Suprapubic skin (tissue), 4 donors: ENCODE measurements around the gene NTRK1. TPM values are rescaled to one million over a fixed set of nuclear protein-coding genes. Genes with fewer than 3 reads are reported as not detected.

Experiments used
- DNase-seq, 2 donors: peaks; one replicate each; pipeline ENCODE4 v3.0.0-alpha.2; 2019; ENCODE audit warnings: low spot score in 2 of 2
- H3K27ac ChIP-seq: fragments of 200-600 bp; sonication (generic); one replicate; pipeline ENCODE4 v1.5.1; 2019
- H3K27me3 ChIP-seq: fragments of 200-600 bp; sonication (generic); one replicate; pipeline ENCODE4 v1.5.1; 2019
- H3K36me3 ChIP-seq: fragments of 200-600 bp; sonication (generic); one replicate; pipeline ENCODE4 v1.5.1; 2019
- H3K4me1 ChIP-seq: fragments of 200-600 bp; sonication (generic); one replicate; pipeline ENCODE4 v1.5.1; 2019
- H3K4me3 ChIP-seq: fragments of 200-600 bp; sonication (generic); one replicate; pipeline ENCODE4 v1.5.1; 2019; ENCODE audit warnings: mild to moderate bottlenecking
- H3K9me3 ChIP-seq: fragments of 200-600 bp; sonication (generic); one replicate; pipeline ENCODE4 v1.5.1; 2019
- CTCF ChIP-seq, 2 donors: fragments of 200-600 bp in 1 of 2; fragments of 450-650 bp in 1 of 2; sonication (generic) in 1 of 2; IDR thresholded peaks; one replicate each; pipeline ENCODE4 v1.5.1; 2016 to 2019; ENCODE audit warnings: antibody characterized with exemption in 2 of 2, mild to moderate bottlenecking in 1 of 2, moderate library complexity in 1 of 2
- EP300 ChIP-seq: sonication (generic); formaldehyde crosslinking; IDR thresholded peaks from one replicate; pipeline ENCODE4 v1.6.1; 2017; ENCODE audit warnings: antibody characterized with exemption
- POLR2A ChIP-seq, 2 donors: fragments of 450-650 bp; IDR thresholded peaks; one replicate each; pipeline ENCODE4 v1.6.1; 2017; ENCODE audit warnings: antibody characterized with exemption in 2 of 2, mild to moderate bottlenecking in 2 of 2, moderate library complexity in 2 of 2
- POLR2AphosphoS5 ChIP-seq, 3 donors: sonication (generic); formaldehyde crosslinking; IDR thresholded peaks; one replicate each; pipeline ENCODE4 v1.6.1; 2017; ENCODE audit warnings: antibody characterized with exemption in 3 of 3
- WGBS: methylation state at CpG from one replicate; pipeline ENCODE4 v1.1.5; 2018; 5-methylcytosine and 5-hydroxymethylcytosine counted together
- total RNA-seq, 4 donors: library from RNA; depleted of rRNA; stranded (reverse); fragments of >200 nt; gene quantifications; one replicate each; pipeline ENCODE4 v1.1.0, GENCODE V29; 2016

The NTRK1 gene
- total RNA-seq, 4 donors from 2014 or later, result 0.32 TPM; not detected in 3

GRCh38 chr1:156876281-156876680 is 15.6 kb downstream of the NTRK1 start:
- Histone ChIP-seq H3K36me3 (no peaks in the 10 kb centered on the region), H3K4me1 (no peaks in the 10 kb centered on the region), H3K9me3 (no peaks in the 10 kb centered on the region), H3K27me3 (peaks cover 36% of the 10 kb centered on the region), H3K27ac (no peak overlapping the region), H3K4me3 (no peak overlapping the region)
- TF ChIP-seq EP300 (no peak), CTCF (IDR thresholded peaks at IDR 0.05) (no peak), POLR2AphosphoS5 (IDR thresholded peaks at IDR 0.05) (no peak), POLR2A (IDR thresholded peaks at IDR 0.05) (no peak)
- 39% methylated on average over 13 of the region's 21 CpGs for WGBS
- no peak for DNase-seq

DNA sequence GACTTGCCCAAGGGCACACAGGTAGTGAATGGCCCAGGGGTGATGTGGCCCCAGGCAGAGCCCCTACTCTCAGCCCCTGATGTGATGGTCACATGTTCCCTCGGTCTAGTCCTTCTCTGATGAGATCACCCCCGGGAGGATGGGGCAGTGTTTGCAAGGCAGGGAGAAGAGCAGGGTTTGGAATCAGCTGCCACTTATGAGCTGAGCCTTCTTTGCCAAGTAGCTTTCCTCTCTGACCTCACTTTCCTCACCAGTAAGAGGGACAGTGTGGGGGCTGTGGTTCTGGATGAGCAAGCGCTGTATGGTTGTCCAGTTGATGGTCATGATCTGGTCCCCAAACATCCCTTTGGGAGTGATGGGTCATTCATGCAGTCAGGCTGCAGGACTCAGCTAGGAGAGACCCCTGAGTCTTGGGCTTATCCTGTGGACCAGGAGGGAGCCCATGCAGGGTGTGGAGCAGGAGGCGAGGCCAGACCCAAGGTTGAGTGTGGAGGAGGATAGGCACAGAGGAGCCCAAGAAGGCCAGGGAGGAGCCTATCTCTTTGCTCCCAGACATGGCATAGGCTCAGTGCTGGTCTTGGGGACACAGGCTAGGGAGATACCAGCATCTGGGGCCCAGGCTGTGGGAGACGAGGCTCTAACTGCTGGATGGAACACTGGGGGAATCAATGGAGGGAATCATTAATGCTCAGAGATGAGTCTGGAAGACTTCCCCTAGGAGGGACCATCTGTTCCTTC is 16.9 kb downstream of the NTRK1 start:
- H3K27ac ChIP-seq, result no peak overlapping the region
- no peak for TF ChIP-seq POLR2A (IDR thresholded peaks at IDR 0.05)
- no peak for TF ChIP-seq EP300
- no peak for TF ChIP-seq POLR2AphosphoS5 (IDR thresholded peaks at IDR 0.05)
- TF ChIP-seq CTCF (IDR thresholded peaks at IDR 0.05), result no peak
- no peak overlapping the region for H3K4me3 ChIP-seq
- no peaks in the 10 kb centered on the region for H3K4me1 ChIP-seq
- no peak for DNase-seq
- WGBS, result 72% methylated on average over 4 of the region's 5 CpGs
- peaks cover 45% of the 10 kb centered on the region for H3K27me3 ChIP-seq
- no peaks in the 10 kb centered on the region for H3K36me3 ChIP-seq
- no peaks in the 10 kb centered on the region for H3K9me3 ChIP-seq

DNA sequence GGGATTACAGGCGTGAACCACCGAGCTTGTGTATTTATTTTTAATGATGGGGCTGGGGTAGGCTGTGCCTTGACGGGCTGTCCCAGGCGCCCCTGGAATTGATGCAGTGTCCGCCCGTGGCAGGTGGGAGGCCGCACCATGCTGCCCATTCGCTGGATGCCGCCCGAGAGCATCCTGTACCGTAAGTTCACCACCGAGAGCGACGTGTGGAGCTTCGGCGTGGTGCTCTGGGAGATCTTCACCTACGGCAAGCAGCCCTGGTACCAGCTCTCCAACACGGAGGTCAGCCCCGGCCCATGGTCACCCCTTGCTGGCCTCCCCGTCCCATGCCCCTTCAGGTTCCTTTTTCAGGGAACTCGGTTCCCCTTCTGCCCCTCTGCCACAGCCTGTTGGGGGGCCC is 19.2 kb downstream of the NTRK1 start:
- TF ChIP-seq CTCF (IDR thresholded peaks at IDR 0.05) (no peak), POLR2A (IDR thresholded peaks at IDR 0.05) (no peak), POLR2AphosphoS5 (IDR thresholded peaks at IDR 0.05) (no peak), EP300 (no peak)
- peaks cover 59% of the 10 kb centered on the region for H3K27me3 ChIP-seq
- 86% methylated on average over 10 of the region's 21 CpGs for WGBS

GRCh38 chr1:156880473-156880872 is 19.8 kb downstream of the NTRK1 start:
- no peaks in the 10 kb centered on the region for H3K4me1 ChIP-seq
- 86% methylated on average over 5 of the region's 5 CpGs for WGBS
- DNase-seq, result no peak
- no peaks in the 10 kb centered on the region for H3K9me3 ChIP-seq
- H3K27me3 ChIP-seq, result peaks cover 54% of the 10 kb centered on the region
- H3K36me3 ChIP-seq, result no peaks in the 10 kb centered on the region
- TF ChIP-seq POLR2A (IDR thresholded peaks at IDR 0.05), result no peak
- no peak overlapping the region for H3K4me3 ChIP-seq
- H3K27ac ChIP-seq, result no peak overlapping the region

More for the DNA sequence above, 19.2 kb downstream of the NTRK1 start:
- no peaks in the 10 kb centered on the region for H3K9me3 ChIP-seq
- H3K27ac ChIP-seq, result no peak overlapping the region
- DNase-seq, result no peak
- no peaks in the 10 kb centered on the region for H3K36me3 ChIP-seq
- no peak overlapping the region for H3K4me3 ChIP-seq
- no peaks in the 10 kb centered on the region for H3K4me1 ChIP-seq

- 48% methylated on average over 9 of the region's 10 CpGs for WGBS
- Histone ChIP-seq H3K9me3 (no peaks in the 10 kb centered on the region), H3K36me3 (no peaks in the 10 kb centered on the region), H3K27me3 (peaks cover 50% of the 10 kb centered on the region), H3K4me1 (no peaks in the 10 kb centered on the region), H3K27ac (no peak overlapping the region), H3K4me3 (no peak overlapping the region)
- no peak for TF ChIP-seq POLR2A (IDR thresholded peaks at IDR 0.05)
- no peak for TF ChIP-seq CTCF (IDR thresholded peaks at IDR 0.05)
- TF ChIP-seq POLR2AphosphoS5 (IDR thresholded peaks at IDR 0.05), result no peak
- no peak for TF ChIP-seq EP300
- DNase-seq, result no peak
Measured at GRCh38 chr1:156881101-156881500, 20.4 kb downstream of the NTRK1 start.
